SK-N-MC (cell line): Measurements from ENCODE around the gene STAG2.

Source experiments
- DNase-seq: peaks from one replicate; pipeline ENCODE4 v3.0.0-alpha.2; 2011; ENCODE audit warnings: low read depth, low spot score
- H3K27ac ChIP-seq: fragments of 200-600 bp; sonication (generic); 2 replicates; pipeline ENCODE4 v1.5.1; 2016; ENCODE audit warnings: mixed run types
- H3K36me3 ChIP-seq: fragments of 200-600 bp; sonication (generic); 2 replicates; pipeline ENCODE4 v1.6.1; 2017; ENCODE audit warnings: antibody characterized with exemption, low read length, mixed read lengths; ENCODE audit not compliant: insufficient read depth
- H3K4me3 ChIP-seq: fragments of 200-600 bp; sonication (generic); 2 replicates; pipeline ENCODE4 v1.5.1; 2016
- H3K9ac ChIP-seq: fragments of 200-600 bp; sonication (generic); 2 replicates; pipeline ENCODE4 v1.8.0; 2017; ENCODE audit warnings: mixed run types, mixed read lengths; ENCODE audit not compliant: insufficient read length
- H3K9me3 ChIP-seq: fragments of 200-600 bp; sonication (generic); 2 replicates; pipeline ENCODE4 v1.6.1; 2017; ENCODE audit warnings: low read depth, mild to moderate bottlenecking, antibody characterized with exemption, low read length, moderate library complexity, mixed read lengths
- EZH2 ChIP-seq: fragments of 200-600 bp; sonication (generic); IDR thresholded peaks from one replicate; pipeline ENCODE4 v1.6.1; 2017; ENCODE audit warnings: antibody characterized with exemption
- FOXP2 ChIP-seq: optimal IDR thresholded peaks from 2 replicates; pipeline ENCODE3; 2011; ENCODE audit warnings: mild to moderate bottlenecking, moderate library complexity; ENCODE audit not compliant: insufficient read depth; ENCODE audit errors: extremely low read length, control extremely low read depth
- POLR2AphosphoS5 ChIP-seq: IDR thresholded peaks from 2 replicates; pipeline ENCODE4 v1.6.1; 2012; ENCODE audit warnings: mild to moderate bottlenecking, low read depth, low read length, borderline replicate concordance

Gene STAG2

DNA sequence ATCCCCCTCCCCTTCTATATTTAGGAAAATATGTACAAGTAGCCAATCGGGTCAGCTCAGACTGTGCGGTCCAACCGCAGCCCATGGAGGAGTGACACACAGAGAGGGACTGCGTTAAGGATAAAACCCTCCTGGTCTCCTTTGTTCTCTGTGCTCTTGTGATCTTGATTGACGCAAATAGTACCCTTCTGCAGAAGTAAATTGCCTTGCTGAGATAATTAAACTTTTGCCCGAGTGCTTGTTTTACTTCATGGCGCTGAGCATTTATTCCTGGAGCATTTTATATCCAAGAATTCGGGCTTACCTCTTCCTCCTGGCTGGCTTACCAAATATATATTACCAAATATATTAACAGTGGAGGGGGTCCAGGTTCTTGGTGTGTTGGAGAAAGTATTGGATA is 184.2 kb downstream of the STAG2 start:
- no peak overlapping the region for H3K9ac ChIP-seq
- no peaks in the 10 kb centered on the region for H3K9me3 ChIP-seq
- no peak for DNase-seq
- no peak overlapping the region for H3K27ac ChIP-seq
- no peaks in the 10 kb centered on the region for H3K36me3 ChIP-seq
- no peak overlapping the region for H3K4me3 ChIP-seq
- TF ChIP-seq POLR2AphosphoS5 (no peak), FOXP2 (no peak), EZH2 (no peak)

DNA sequence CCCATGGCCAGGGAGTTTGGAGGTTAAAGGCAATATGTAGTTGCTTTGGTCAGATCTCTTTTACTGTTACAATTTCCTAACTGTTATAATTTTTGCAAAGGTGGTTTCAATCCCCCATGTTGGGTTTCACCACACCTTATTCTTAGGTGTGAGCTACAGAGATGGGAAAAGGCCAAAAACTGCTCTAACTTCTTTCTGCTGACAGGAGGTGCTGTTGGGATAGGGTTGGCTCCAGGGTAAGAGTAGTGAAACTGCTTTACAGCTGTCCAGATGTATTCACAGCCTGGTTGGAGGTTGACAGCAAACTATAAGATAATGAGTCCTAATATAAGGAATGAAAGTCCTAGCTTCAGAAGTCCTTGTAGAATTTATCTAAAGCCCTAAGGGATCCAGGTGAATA is 189.7 kb downstream of the STAG2 start:
- Histone ChIP-seq H3K27ac (no peak overlapping the region), H3K9me3 (no peaks in the 10 kb centered on the region), H3K36me3 (no peaks in the 10 kb centered on the region), H3K4me3 (no peak overlapping the region), H3K9ac (no peak overlapping the region)
- TF ChIP-seq POLR2AphosphoS5 = no peak
- TF ChIP-seq EZH2 = no peak
- TF ChIP-seq FOXP2 = no peak
- no peak for DNase-seq
